Measurements from ENCODE around the gene LARGE1.

LARGE1 gene

GRCh38 chr22:33455036-33455435 is 465.2 kb downstream of the LARGE1 start:
- TF ChIP-seq CTCF (IDR thresholded peaks at IDR 0.05; ENCODE audit: insufficient read depth, low read length, poor library complexity, severe bottlenecking) (no peak), EZH2phosphoT487 (conservative IDR thresholded peaks at IDR 0.05; ENCODE audit: low read length) (no peak)
- H3K9me3 ChIP-seq (ENCODE audit: insufficient read depth, low read length), result no peaks in the 10 kb centered on the region
- H3K79me2 ChIP-seq (ENCODE audit: insufficient read depth, low read length), result no peaks in the 10 kb centered on the region
- no peaks in the 10 kb centered on the region for H3K27me3 ChIP-seq (ENCODE audit: low read length)
- no peak overlapping the region for H3K9ac ChIP-seq (ENCODE audit: low read length)
- no peak overlapping the region for H3K4me2 ChIP-seq (ENCODE audit: low read depth, low read length, poor library complexity, severe bottlenecking)
- H3K9me2 ChIP-seq (replicated peaks; ENCODE audit: insufficient read depth, low read length), result no peaks in the 10 kb centered on the region
- no peak overlapping the region for H2AFZ ChIP-seq (ENCODE audit: low read depth, low read length, severe bottlenecking)
- H3K36me3 ChIP-seq (ENCODE audit: low read length), result no peaks in the 10 kb centered on the region
- no peak overlapping the region for H3K4me3 ChIP-seq (ENCODE audit: insufficient read depth, low read length, poor library complexity, severe bottlenecking)
- H3K27ac ChIP-seq (ENCODE audit: low read depth, low read length), result no peak overlapping the region
- no peaks in the 10 kb centered on the region for H3F3A ChIP-seq (ENCODE audit: insufficient read depth)
- H4K20me1 ChIP-seq (ENCODE audit: low read depth, low read length), result no peaks in the 10 kb centered on the region

GRCh38 chr22:33451866-33452469 is 468.3 kb downstream of the LARGE1 start:
- Histone ChIP-seq H3K36me3 (ENCODE audit: low read length) (no peaks in the 10 kb centered on the region), H3K9ac (ENCODE audit: low read length) (no peak overlapping the region), H3K79me2 (ENCODE audit: insufficient read depth, low read length) (no peaks in the 10 kb centered on the region), H3K9me2 (replicated peaks; ENCODE audit: insufficient read depth, low read length) (no peaks in the 10 kb centered on the region), H3K27ac (ENCODE audit: low read depth, low read length) (no peak overlapping the region), H3F3A (ENCODE audit: insufficient read depth) (no peaks in the 10 kb centered on the region), H3K4me3 (ENCODE audit: insufficient read depth, low read length, poor library complexity, severe bottlenecking) (no peak overlapping the region), H3K4me2 (ENCODE audit: low read depth, low read length, poor library complexity, severe bottlenecking) (no peak overlapping the region), H3K9me3 (ENCODE audit: insufficient read depth, low read length) (no peaks in the 10 kb centered on the region), H3K27me3 (ENCODE audit: low read length) (no peaks in the 10 kb centered on the region), H4K20me1 (ENCODE audit: low read depth, low read length) (no peaks in the 10 kb centered on the region), H2AFZ (ENCODE audit: low read depth, low read length, severe bottlenecking) (no peak overlapping the region)
- TF ChIP-seq CTCF (IDR thresholded peaks at IDR 0.05; ENCODE audit: insufficient read depth, low read length, poor library complexity, severe bottlenecking) (no peak), EZH2phosphoT487 (conservative IDR thresholded peaks at IDR 0.05; ENCODE audit: low read length) (no peak)

GRCh38 chr22:33450756-33451155 is 469.5 kb downstream of the LARGE1 start:
- no peaks in the 10 kb centered on the region for H3K79me2 ChIP-seq (ENCODE audit: insufficient read depth, low read length)
- no peak overlapping the region for H3K4me3 ChIP-seq (ENCODE audit: insufficient read depth, low read length, poor library complexity, severe bottlenecking)
- H3K4me2 ChIP-seq (ENCODE audit: low read depth, low read length, poor library complexity, severe bottlenecking), result no peak overlapping the region
- H3K9ac ChIP-seq (ENCODE audit: low read length), result no peak overlapping the region
- no peaks in the 10 kb centered on the region for H3K27me3 ChIP-seq (ENCODE audit: low read length)
- H4K20me1 ChIP-seq (ENCODE audit: low read depth, low read length), result no peaks in the 10 kb centered on the region
- no peak overlapping the region for H3K27ac ChIP-seq (ENCODE audit: low read depth, low read length)
- H3K9me3 ChIP-seq (ENCODE audit: insufficient read depth, low read length), result no peaks in the 10 kb centered on the region
- no peaks in the 10 kb centered on the region for H3F3A ChIP-seq (ENCODE audit: insufficient read depth)
- no peaks in the 10 kb centered on the region for H3K9me2 ChIP-seq (replicated peaks; ENCODE audit: insufficient read depth, low read length)
- H2AFZ ChIP-seq (ENCODE audit: low read depth, low read length, severe bottlenecking), result no peak overlapping the region
- no peaks in the 10 kb centered on the region for H3K36me3 ChIP-seq (ENCODE audit: low read length)
- no peak for TF ChIP-seq CTCF (IDR thresholded peaks at IDR 0.05; ENCODE audit: insufficient read depth, low read length, poor library complexity, severe bottlenecking)
- TF ChIP-seq EZH2phosphoT487 (conservative IDR thresholded peaks at IDR 0.05; ENCODE audit: low read length), result no peak

Data from SU-DHL-6 (cell line).